IMR-90 (cell line): ENCODE measurements around the gene PSMC5. TPM values are rescaled to one million over a fixed set of nuclear protein-coding genes. Genes with fewer than 3 reads are reported as not detected.
"Not testable (repeated sequence)": the region's sequence is repeated elsewhere in the genome, so short reads cannot be mapped to it uniquely, and the experiment has no call there.

ENCODE experiments used
- ATAC-seq: fragments of 200-7000 bp; cut with Tn5 transposase; 2 replicates; pipeline ENCODE4 v1.9.1; 2020; ENCODE audit warnings: low read depth, mild to moderate bottlenecking, moderate library complexity
- BruUV-seq: library from RNA; stranded (reverse); fragments of 400-500 nt; replicated peaks from 2 replicates; lab custom pipeline; 2021; lab: Mats Ljungman, UMichigan
- CTCF ChIA-PET: fragments of 300-600 bp; formaldehyde crosslinking; extraction: SDS; loops from one replicate; lab custom pipeline; 2021; ENCODE audit warnings: antibody characterized with exemption; lab: Yijun Ruan, JAX
- POLR2A ChIA-PET: fragments of 300-600 bp; sonication (Branson Sonifier 250); formaldehyde crosslinking; loops from one replicate; lab custom pipeline; 2022; ENCODE audit warnings: antibody characterized with exemption; ENCODE audit not compliant: unreplicated experiment; lab: Charles Lee
- DNase-seq: peaks from one replicate; pipeline ENCODE4 v3.0.0; 2013
- H2AFZ ChIP-seq: replicated peaks from 2 replicates; pipeline ENCODE3; 2013; ENCODE audit warnings: low read length, mild to moderate bottlenecking; ENCODE audit not compliant: poor library complexity
- H2AK5ac ChIP-seq: 2 replicates; pipeline ENCODE4 v1.6.1; 2013; ENCODE audit warnings: low read depth, low read length, inconsistent platforms
- H2AK9ac ChIP-seq: replicated peaks from 2 replicates; pipeline ENCODE3; 2013; ENCODE audit warnings: mild to moderate bottlenecking, low read depth, low read length, moderate library complexity; ENCODE audit not compliant: poor library complexity
- H2BK120ac ChIP-seq: 2 replicates; pipeline ENCODE4 v1.6.1; 2013; ENCODE audit warnings: low read depth, low read length, inconsistent platforms
- H2BK15ac ChIP-seq: 3 replicates; pipeline ENCODE4 v1.6.1; 2013; ENCODE audit warnings: low read depth, low read length, inconsistent platforms
- H2BK20ac ChIP-seq: 2 replicates; pipeline ENCODE4 v1.6.1; 2013; ENCODE audit warnings: low read depth, mild to moderate bottlenecking, inconsistent platforms, low read length, moderate library complexity
- H2BK5ac ChIP-seq: 2 replicates; pipeline ENCODE4 v1.6.1; 2013; ENCODE audit warnings: mild to moderate bottlenecking, low read depth, low read length, inconsistent platforms; ENCODE audit not compliant: poor library complexity, severe bottlenecking
- H3K14ac ChIP-seq: replicated peaks from 2 replicates; pipeline ENCODE4 v1.6.1; 2013; ENCODE audit warnings: low read depth, low read length, inconsistent platforms
- H3K18ac ChIP-seq: 2 replicates; pipeline ENCODE4 v1.6.1; 2013; ENCODE audit warnings: low read depth, low read length, control low read depth
- H3K23ac ChIP-seq: 2 replicates; pipeline ENCODE4 v1.6.1; 2013; ENCODE audit warnings: low read depth, low read length, inconsistent platforms
- H3K27ac ChIP-seq: 2 replicates; pipeline ENCODE4 v1.5.1; 2013; ENCODE audit warnings: mild to moderate bottlenecking, control low read depth, low read length; ENCODE audit not compliant: insufficient read depth
- H3K27me3 ChIP-seq: 2 replicates; pipeline ENCODE4 v1.6.1; 2013; ENCODE audit warnings: low read length; ENCODE audit not compliant: control insufficient read depth, insufficient read depth
- H3K36me3 ChIP-seq: 2 replicates; pipeline ENCODE4 v1.6.1; 2013; ENCODE audit warnings: low read length, mixed read lengths; ENCODE audit not compliant: control insufficient read depth, insufficient read depth
- H3K4ac ChIP-seq: 2 replicates; pipeline ENCODE4 v1.6.1; 2013; ENCODE audit warnings: low read depth, low read length, inconsistent platforms
- H3K4me1 ChIP-seq: 2 replicates; pipeline ENCODE4 v1.6.1; 2013; ENCODE audit warnings: low read length, mixed read lengths; ENCODE audit not compliant: control insufficient read depth, insufficient read depth
- H3K4me2 ChIP-seq: 2 replicates; pipeline ENCODE4 v1.6.1; 2013; ENCODE audit warnings: low read depth, mild to moderate bottlenecking, control low read depth, low read length, moderate library complexity
- H3K4me3 ChIP-seq: 2 replicates; pipeline ENCODE4 v1.5.1; 2013; ENCODE audit warnings: low read depth, mild to moderate bottlenecking, control low read depth, low read length, moderate library complexity; ENCODE audit not compliant: insufficient read depth
- H3K56ac ChIP-seq: 2 replicates; pipeline ENCODE4 v1.6.1; 2013; ENCODE audit warnings: low read length, inconsistent platforms; ENCODE audit not compliant: insufficient read depth; ENCODE audit errors: extremely low read depth
- H3K79me1 ChIP-seq, 2 experiments: 2 replicates each; pipeline ENCODE4 v1.6.1; 2013; ENCODE audit warnings: low read length in 2 of 2, inconsistent platforms in 1 of 2, low read depth in 1 of 2
- H3K9ac ChIP-seq: 2 replicates; pipeline ENCODE4 v1.6.1; 2013; ENCODE audit warnings: low read depth, low read length, control low read depth
- H3K9me1 ChIP-seq: 2 replicates; pipeline ENCODE4 v1.6.1; 2013; ENCODE audit warnings: low read length, inconsistent platforms; ENCODE audit not compliant: insufficient read depth
- H3K9me3 ChIP-seq: 2 replicates; pipeline ENCODE4 v1.6.1; 2013; ENCODE audit warnings: low read length; ENCODE audit not compliant: control insufficient read depth, insufficient read depth
- H4K20me1 ChIP-seq: 2 replicates; pipeline ENCODE4 v1.6.1; 2013; ENCODE audit warnings: low read length, inconsistent platforms; ENCODE audit not compliant: insufficient read depth
- H4K5ac ChIP-seq: 2 replicates; pipeline ENCODE4 v1.6.1; 2013; ENCODE audit warnings: mild to moderate bottlenecking, low read depth, low read length, control low read depth
- H4K8ac ChIP-seq, 2 experiments: 2 replicates each; pipeline ENCODE4 v1.6.1; 2013; ENCODE audit warnings: low read depth in 2 of 2, low read length in 2 of 2, control low read depth in 1 of 2, inconsistent platforms in 1 of 2
- H4K91ac ChIP-seq: 2 replicates; pipeline ENCODE4 v1.6.1; 2013; ENCODE audit warnings: low read depth, low read length, inconsistent platforms; ENCODE audit not compliant: insufficient read depth
- WGBS, 2 experiments: methylation state at CpG; one replicate each; pipeline versions ENCODE4 v1.1.5 to v1.1.7; 2013; ENCODE audit warnings: missing lambda C conversion rate in 2 of 2; ENCODE audit not compliant: insufficient read length in 1 of 2; ENCODE audit errors: extremely low coverage in 2 of 2; 5-methylcytosine and 5-hydroxymethylcytosine counted together
- dilution Hi-C: fragments of 300-500 bp; cut with HindIII; formaldehyde crosslinking; loops from one replicate; pipeline ENCODE4 v1.14.3; 2018; ENCODE audit warnings: low sequenced_read_pairs; ENCODE audit not compliant: unreplicated experiment
- in situ Hi-C: fragments of 300-500 bp; cut with MboI; formaldehyde crosslinking; loops from 3 replicates; pipeline ENCODE4 v1.14.3; 2019; ENCODE audit warnings: low sequenced_read_pairs, inconsistent platforms, mixed read lengths
- intact Hi-C: fragments of 100-400 bp; cut with micrococcal nuclease; formaldehyde crosslinking; loops from 2 replicates; pipeline ENCODE4 v1.10.0; 2022
- polyA plus RNA-seq, 3 experiments: library from polyadenylated mRNA; depleted of rRNA; stranded (reverse); fragments of >200 nt; gene quantifications; 2 replicates each; pipeline ENCODE4 v1.2.3, GENCODE V29; 2012; ENCODE audit warnings: low replicate concordance in 1 of 3
- total RNA-seq: library from RNA; depleted of rRNA; stranded (reverse); fragments of >200 nt; gene quantifications from 2 replicates; pipeline ENCODE4 v1.2.3, GENCODE V29; 2012

PSMC5 gene
- total and polyA plus RNA-seq, 2 of the 4 experiments (the other 2 are of a cell fraction): 105 to 165 TPM

- H3K56ac ChIP-seq, in situ Hi-C loops, H3K18ac ChIP-seq, H2AFZ ChIP-seq, ATAC-seq, H4K5ac ChIP-seq, H3K27ac ChIP-seq, H2AK9ac ChIP-seq, H3K9me1 ChIP-seq, H4K20me1 ChIP-seq, H3K14ac ChIP-seq, H3K23ac ChIP-seq, CTCF ChIA-PET, H2AK5ac ChIP-seq, intact Hi-C loops, H3K9ac ChIP-seq, dilution Hi-C loops, H3K36me3 ChIP-seq, H3K4me3 ChIP-seq, H2BK20ac ChIP-seq, H4K8ac ChIP-seq, H3K79me1 ChIP-seq, H4K91ac ChIP-seq, H3K4me2 ChIP-seq, H2BK120ac ChIP-seq, H3K4me1 ChIP-seq, H3K4ac ChIP-seq, POLR2A ChIA-PET, DNase-seq, H2BK5ac ChIP-seq, H2BK15ac ChIP-seq, H3K9me3 ChIP-seq, BruUV-seq: not testable (repeated sequence)
- 0% methylated on average over 1 of the region's 8 CpGs; no CpG with 5 or more reads in 1 of the 2 experiments for WGBS, 2 experiments
- H3K27me3 ChIP-seq: peaks cover 14% of the 10 kb centered on the region
These were observed 46.9 kb downstream of the PSMC5 start for GRCh38 chr17:63874061-63874626.

- H3K36me3 ChIP-seq, in situ Hi-C loops, H2BK5ac ChIP-seq, H3K4me2 ChIP-seq, H3K4me3 ChIP-seq, H3K4me1 ChIP-seq, H3K9ac ChIP-seq, H3K23ac ChIP-seq, H2BK15ac ChIP-seq, H3K14ac ChIP-seq, H2BK20ac ChIP-seq, intact Hi-C loops, H3K56ac ChIP-seq, H4K20me1 ChIP-seq, H3K9me3 ChIP-seq, POLR2A ChIA-PET, H2AK9ac ChIP-seq, ATAC-seq, H2BK120ac ChIP-seq, H4K5ac ChIP-seq, dilution Hi-C loops, H3K4ac ChIP-seq, H3K27ac ChIP-seq, H4K8ac ChIP-seq, BruUV-seq, H3K79me1 ChIP-seq, H3K18ac ChIP-seq, H4K91ac ChIP-seq, H2AK5ac ChIP-seq, DNase-seq, H2AFZ ChIP-seq, H3K9me1 ChIP-seq: not testable (repeated sequence)
- WGBS, 2 experiments: no CpG with 5 or more reads among the region's 6 CpGs
- H3K27me3 ChIP-seq: peaks cover 17% of the 10 kb centered on the region
- CTCF ChIA-PET: interaction anchor here (0.6 kb wide), 1 partner anchor 31 kb away, joined by 5 read pairs; no protein-coding TSS in a partner anchor
These were observed 47.5 kb downstream of the PSMC5 start for GRCh38 chr17:63874693-63875092.
